Measurements from ENCODE around the gene RAPGEF1. TPM values are rescaled to one million over a fixed set of nuclear protein-coding genes. Genes with fewer than 3 reads are reported as not detected.

Gene RAPGEF1
- total RNA-seq, 4 donors from 2014 or later: 32.0 to 57.3 (median 38.9) TPM

GRCh38 chr9:131715906-131716305, 24.0 kb downstream of the RAPGEF1 start:
- DNase-seq (ENCODE audit: low spot score in 2 of 2): no peak
- TF ChIP-seq, protein P1, sequence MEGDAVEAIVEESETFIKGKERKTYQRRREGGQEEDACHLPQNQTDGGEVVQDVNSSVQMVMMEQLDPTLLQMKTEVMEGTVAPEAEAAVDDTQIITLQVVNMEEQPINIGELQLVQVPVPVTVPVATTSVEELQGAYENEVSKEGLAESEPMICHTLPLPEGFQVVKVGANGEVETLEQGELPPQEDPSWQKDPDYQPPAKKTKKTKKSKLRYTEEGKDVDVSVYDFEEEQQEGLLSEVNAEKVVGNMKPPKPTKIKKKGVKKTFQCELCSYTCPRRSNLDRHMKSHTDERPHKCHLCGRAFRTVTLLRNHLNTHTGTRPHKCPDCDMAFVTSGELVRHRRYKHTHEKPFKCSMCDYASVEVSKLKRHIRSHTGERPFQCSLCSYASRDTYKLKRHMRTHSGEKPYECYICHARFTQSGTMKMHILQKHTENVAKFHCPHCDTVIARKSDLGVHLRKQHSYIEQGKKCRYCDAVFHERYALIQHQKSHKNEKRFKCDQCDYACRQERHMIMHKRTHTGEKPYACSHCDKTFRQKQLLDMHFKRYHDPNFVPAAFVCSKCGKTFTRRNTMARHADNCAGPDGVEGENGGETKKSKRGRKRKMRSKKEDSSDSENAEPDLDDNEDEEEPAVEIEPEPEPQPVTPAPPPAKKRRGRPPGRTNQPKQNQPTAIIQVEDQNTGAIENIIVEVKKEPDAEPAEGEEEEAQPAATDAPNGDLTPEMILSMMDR (IDR thresholded peaks at IDR 0.05): no peak
- TF ChIP-seq POLR2A (IDR thresholded peaks at IDR 0.05) (no peak), EP300 (IDR thresholded peaks at IDR 0.05) (no peak)
- Histone ChIP-seq H3K4me1 (peaks cover 0 to 37% (median 7%) of the 10 kb centered on the region in 4 donors), H3K4me3 (no peak overlapping the region), H3K9me3 (no peaks in the 10 kb centered on the region), H3K36me3 (peaks cover 0 to 4% (median 0%) of the 10 kb centered on the region in 3 donors), H3K27ac (peak overlapping the region in 2 of 4 donors; percentile 25 to 52), H3K27me3 (no peaks in the 10 kb centered on the region)
- WGBS, 2 donors: 73 to 80% methylated on average over 5 of the region's 5 CpGs

- WGBS, 2 donors: 78 to 85% methylated on average over 9 of the region's 9 CpGs
- Histone ChIP-seq H3K9me3 (no peaks in the 10 kb centered on the region), H3K27ac (peak overlapping the region in 3 of 4 donors; percentile 47 to 84 (median 73)), H3K27me3 (no peaks in the 10 kb centered on the region), H3K36me3 (peaks cover 0 to 4% (median 0%) of the 10 kb centered on the region in 3 donors), H3K4me1 (peaks cover 0 to 42% (median 10%) of the 10 kb centered on the region in 4 donors), H3K4me3 (no peak overlapping the region)
- DNase-seq (ENCODE audit: low spot score in 2 of 2): no peak
- TF ChIP-seq POLR2A (IDR thresholded peaks at IDR 0.05) (no peak), EP300 (IDR thresholded peaks at IDR 0.05) (no peak)
- TF ChIP-seq, protein P1 (IDR thresholded peaks at IDR 0.05): no peak
Measured at GRCh38 chr9:131714821-131715220, 25.1 kb downstream of the RAPGEF1 start.

DNA sequence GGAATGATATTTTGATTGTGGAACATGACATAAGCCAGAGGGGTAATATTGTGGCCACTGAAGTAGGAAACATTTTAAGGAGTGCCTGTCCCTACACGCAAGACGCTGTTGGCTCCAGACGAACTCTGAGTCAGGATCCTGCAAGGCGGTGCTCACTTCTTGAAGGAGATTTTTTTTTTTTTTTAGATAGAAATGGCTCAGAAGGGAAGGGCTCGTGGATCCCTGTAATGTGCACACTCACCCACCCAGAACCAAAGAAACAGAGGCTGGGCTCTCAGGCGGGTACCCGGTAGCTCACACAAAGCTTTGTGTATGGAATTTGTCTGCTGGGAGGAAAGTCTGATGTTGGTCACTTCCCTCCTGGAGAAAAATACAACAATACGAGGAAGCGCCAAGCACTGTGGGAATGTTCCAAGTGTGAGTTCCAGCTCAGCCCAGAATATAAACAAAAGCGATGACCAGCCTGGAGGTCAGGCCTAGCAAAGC, 25.7 kb downstream of the RAPGEF1 start:
- WGBS, 2 donors: 60 to 66% methylated on average over 10 of the region's 10 CpGs
- H3K9me3 ChIP-seq: no peaks in the 10 kb centered on the region
- peaks cover 0 to 44% (median 15%) of the 10 kb centered on the region in 4 donors for H3K4me1 ChIP-seq
- TF ChIP-seq EP300 (IDR thresholded peaks at IDR 0.05) (peak; percentile 19 to 56), POLR2A (IDR thresholded peaks at IDR 0.05) (no peak)
- TF ChIP-seq, protein P1 (IDR thresholded peaks at IDR 0.05): no peak
- H3K4me3 ChIP-seq: no peak overlapping the region
- peak in 1 of 2 donors; percentile 45 for DNase-seq (ENCODE audit: low spot score in 2 of 2)
- H3K27me3 ChIP-seq: no peaks in the 10 kb centered on the region
- H3K36me3 ChIP-seq: peaks cover 0 to 4% (median 0%) of the 10 kb centered on the region in 3 donors
- peak overlapping the region; percentile 42 to 84 (median 60) for H3K27ac ChIP-seq

DNA sequence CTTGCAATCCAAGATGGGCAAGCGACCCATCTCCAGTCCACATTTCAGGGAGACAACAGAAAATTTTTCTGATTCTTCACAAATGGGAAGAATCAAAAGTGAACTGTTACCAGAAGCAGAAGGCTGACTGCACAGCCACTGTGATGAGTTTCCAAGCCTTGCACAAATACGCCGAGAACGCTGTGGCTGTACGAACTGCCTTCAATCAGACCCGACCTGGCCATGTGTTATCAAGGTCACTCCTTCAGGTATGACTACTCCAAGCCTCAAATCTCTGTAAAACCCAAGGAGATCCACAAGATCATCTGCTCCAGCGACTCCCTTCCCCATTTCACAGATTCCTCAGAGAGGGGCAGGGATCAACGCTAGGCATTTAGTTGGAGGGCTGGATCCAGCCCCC, 26.9 kb downstream of the RAPGEF1 start:
- peaks cover 0 to 4% (median 0%) of the 10 kb centered on the region in 3 donors for H3K36me3 ChIP-seq
- no peak for DNase-seq (ENCODE audit: low spot score in 2 of 2)
- H3K27ac ChIP-seq: peak overlapping the region in 3 of 4 donors; percentile 9 to 84 (median 73)
- H3K27me3 ChIP-seq: no peaks in the 10 kb centered on the region
- TF ChIP-seq, protein P1 (IDR thresholded peaks at IDR 0.05): no peak
- TF ChIP-seq POLR2A (IDR thresholded peaks at IDR 0.05) (no peak), EP300 (IDR thresholded peaks at IDR 0.05) (no peak)
- no peak overlapping the region for H3K4me3 ChIP-seq
- H3K4me1 ChIP-seq: peaks cover 0 to 47% (median 23%) of the 10 kb centered on the region in 4 donors
- no peaks in the 10 kb centered on the region for H3K9me3 ChIP-seq
- WGBS, 2 donors: 91% methylated on average over 8 of the region's 8 CpGs

GRCh38 chr9:131712151-131712716, 27.6 kb downstream of the RAPGEF1 start:
- Histone ChIP-seq H3K4me1 (peaks cover 0 to 55% (median 30%) of the 10 kb centered on the region in 4 donors), H3K9me3 (no peaks in the 10 kb centered on the region), H3K4me3 (no peak overlapping the region), H3K27ac (peak overlapping the region in 2 of 4 donors; percentile 30 to 84), H3K27me3 (no peaks in the 10 kb centered on the region), H3K36me3 (peaks cover 0 to 4% (median 0%) of the 10 kb centered on the region in 3 donors)
- no peak for DNase-seq (ENCODE audit: low spot score in 2 of 2)
- no peak for TF ChIP-seq POLR2A (IDR thresholded peaks at IDR 0.05)
- TF ChIP-seq, protein P1 (IDR thresholded peaks at IDR 0.05): no peak
- TF ChIP-seq EP300 (IDR thresholded peaks at IDR 0.05): no peak
- 87 to 89% methylated on average over 10 of the region's 10 CpGs for WGBS, 2 donors

Data from tibial nerve (tissue), 4 donors.